Thoracic aorta (tissue), 2 donors: ENCODE results near the gene CAPN1. TPM values are rescaled to one million over a fixed set of nuclear protein-coding genes. Genes with fewer than 3 reads are reported as not detected.
"Not testable (repeated sequence)": the region's sequence is repeated elsewhere in the genome, so short reads cannot be mapped to it uniquely, and the experiment has no call there.

Experiments used
- ATAC-seq: fragments of 150-250 bp; one replicate; pipeline ENCODE4 v1.8.0; 2017; ENCODE audit warnings: low read depth; ENCODE audit not compliant: insufficient number of reproducible peaks, low FRiP score
- DNase-seq: peaks from one replicate; pipeline ENCODE4 v3.0.0-alpha.2; 2020; ENCODE audit warnings: low spot score
- H3K27ac ChIP-seq, 2 donors: fragments of 200-600 bp; sonication (generic); 1 replicate in 1 of 2; 2 replicates in 1 of 2; pipeline ENCODE4 v1.5.1; 2016; ENCODE audit warnings: mild to moderate bottlenecking in 2 of 2, moderate library complexity in 2 of 2
- H3K27me3 ChIP-seq: fragments of 200-600 bp; sonication (generic); replicated peaks from 2 replicates; pipeline ENCODE4 v1.6.0; 2016; ENCODE audit warnings: mild to moderate bottlenecking; ENCODE audit not compliant: insufficient read depth
- H3K36me3 ChIP-seq: fragments of 200-600 bp; sonication (generic); one replicate; pipeline ENCODE4 v1.5.1; 2016
- H3K4me1 ChIP-seq, 2 donors: fragments of 200-600 bp; sonication (generic); 1 replicate in 1 of 2; 2 replicates in 1 of 2; pipeline versions ENCODE4 v1.5.1 to v1.6.0; 2016; ENCODE audit warnings: low read depth in 2 of 2, mild to moderate bottlenecking in 1 of 2; ENCODE audit not compliant: control insufficient read depth in 1 of 2
- H3K4me3 ChIP-seq: fragments of 200-600 bp; sonication (generic); 2 replicates; pipeline ENCODE4 v1.5.1; 2016; ENCODE audit warnings: mild to moderate bottlenecking
- H3K9me3 ChIP-seq: fragments of 200-600 bp; sonication (generic); 2 replicates; pipeline ENCODE4 v1.5.1; 2016
- CTCF ChIP-seq: fragments of 200-600 bp; sonication (generic); IDR thresholded peaks from one replicate; pipeline ENCODE4 v1.5.1; 2019; ENCODE audit warnings: antibody characterized with exemption
- total RNA-seq, 2 donors: library from RNA; depleted of rRNA; stranded (reverse); fragments of >200 nt; gene quantifications; one replicate each; pipeline versions ENCODE4 v1.1.0 to v1.2.3, GENCODE V29; 2016

CAPN1 gene
- total RNA-seq, 2 donors from 2014 or later = 168 to 203 TPM

GRCh38 chr11:65167656-65168055, 14.1 kb upstream of the CAPN1 start:
- DNase-seq = no peak
- Histone ChIP-seq H3K27me3 (no peaks in the 10 kb centered on the region), H3K27ac (no peak overlapping the region), H3K4me1 (no peaks in the 10 kb centered on the region), H3K4me3 (no peak overlapping the region), H3K36me3 (no peaks in the 10 kb centered on the region), H3K9me3 (no peaks in the 10 kb centered on the region)
- no peak for ATAC-seq
- TF ChIP-seq CTCF = no peak

- Histone ChIP-seq H3K4me3 (no peak overlapping the region), H3K4me1 (no peaks in the 10 kb centered on the region), H3K36me3 (no peaks in the 10 kb centered on the region), H3K27me3 (no peaks in the 10 kb centered on the region), H3K9me3 (no peaks in the 10 kb centered on the region), H3K27ac (no peak overlapping the region)
- no peak for ATAC-seq
- TF ChIP-seq CTCF = no peak
- no peak for DNase-seq
Observed at GRCh38 chr11:65169164-65169641, 12.5 kb upstream of the CAPN1 start.

- H3K27me3 ChIP-seq = no peaks in the 10 kb centered on the region
- no peak for ATAC-seq
- H3K4me3 ChIP-seq = no peak within 1 kb of the TSS
- DNase-seq = no peak
- no peak for TF ChIP-seq CTCF
- no peak within 1 kb of the TSS for H3K27ac ChIP-seq
- H3K9me3 ChIP-seq = no peaks in the 10 kb centered on the region
- H3K4me1 ChIP-seq = no peaks in the 10 kb centered on the region
- H3K36me3 ChIP-seq = no peaks in the 10 kb centered on the region
Observed at GRCh38 chr11:65170058-65170534, 11.6 kb upstream of the CAPN1 start, which contains the start of gene SPDYC. Gene SPDYC (plus strand): TSS chr11:65170233. CDS start chr11:65171358, 1,125 bp downstream.

GRCh38 chr11:65172600-65172999, 9.1 kb upstream of the CAPN1 start:
- Histone ChIP-seq H3K4me1 (no peaks in the 10 kb centered on the region), H3K4me3 (no peak overlapping the region), H3K36me3 (no peaks in the 10 kb centered on the region), H3K27ac (no peak overlapping the region), H3K27me3 (no peaks in the 10 kb centered on the region), H3K9me3 (no peaks in the 10 kb centered on the region)
- no peak for TF ChIP-seq CTCF
- ATAC-seq (no peak), DNase-seq (no peak)

- not testable (repeated sequence) for H3K27me3 ChIP-seq, H3K36me3 ChIP-seq, H3K4me3 ChIP-seq, H3K27ac ChIP-seq, H3K9me3 ChIP-seq, H3K4me1 ChIP-seq, DNase-seq, ATAC-seq
Observed at GRCh38 chr11:65174571-65175010, 7.1 kb upstream of the CAPN1 start.
